HUES48 (cell line): ENCODE measurements around the gene MCM3AP.

Experiments
- H3K27ac ChIP-seq: one replicate; pipeline ENCODE4 v1.7.0; 2013; ENCODE audit warnings: low read depth, low read length, inconsistent platforms
- H3K27me3 ChIP-seq: 2 replicates; pipeline ENCODE4 v1.6.1; 2013; ENCODE audit warnings: mild to moderate bottlenecking, low read length; ENCODE audit not compliant: control insufficient read depth, insufficient read depth
- H3K36me3 ChIP-seq: 2 replicates; pipeline ENCODE4 v1.6.1; 2013; ENCODE audit warnings: low read length; ENCODE audit not compliant: control insufficient read depth, insufficient read depth
- H3K4me1 ChIP-seq: 2 replicates; pipeline ENCODE4 v1.6.1; 2013; ENCODE audit warnings: mild to moderate bottlenecking, low read length; ENCODE audit not compliant: control insufficient read depth, insufficient read depth
- H3K4me3 ChIP-seq: 2 replicates; pipeline ENCODE4 v1.5.1; 2013; ENCODE audit warnings: mild to moderate bottlenecking, low read depth, low read length
- H3K9ac ChIP-seq: 2 replicates; pipeline ENCODE4 v1.6.1; 2013; ENCODE audit warnings: mild to moderate bottlenecking, low read depth, low read length, moderate library complexity
- H3K9me3 ChIP-seq: 2 replicates; pipeline ENCODE4 v1.6.1; 2013; ENCODE audit warnings: low read length; ENCODE audit not compliant: control insufficient read depth, insufficient read depth

MCM3AP gene

GRCh38 chr21:46196733-46197132, 88.7 kb downstream of the MCM3AP start:
- Histone ChIP-seq H3K9me3 (no peaks in the 10 kb centered on the region), H3K9ac (no peak overlapping the region), H3K27ac (no peak overlapping the region), H3K36me3 (peaks cover 87% of the 10 kb centered on the region), H3K4me3 (no peak overlapping the region), H3K4me1 (no peaks in the 10 kb centered on the region), H3K27me3 (no peaks in the 10 kb centered on the region)

- H3K27me3 ChIP-seq: no peaks in the 10 kb centered on the region
- H3K4me3 ChIP-seq: no peak overlapping the region
- peaks cover 90% of the 10 kb centered on the region for H3K36me3 ChIP-seq
- no peak overlapping the region for H3K9ac ChIP-seq
- no peak overlapping the region for H3K27ac ChIP-seq
- H3K4me1 ChIP-seq: no peaks in the 10 kb centered on the region
- H3K9me3 ChIP-seq: no peaks in the 10 kb centered on the region
Observed at GRCh38 chr21:46195595-46196195, 89.7 kb downstream of the MCM3AP start.

GRCh38 chr21:46194374-46195334, 90.8 kb downstream of the MCM3AP start:
- peaks cover 88% of the 10 kb centered on the region for H3K36me3 ChIP-seq
- H3K9me3 ChIP-seq: no peaks in the 10 kb centered on the region
- no peaks in the 10 kb centered on the region for H3K4me1 ChIP-seq
- H3K27me3 ChIP-seq: no peaks in the 10 kb centered on the region
- H3K27ac ChIP-seq: no peak overlapping the region
- H3K4me3 ChIP-seq: no peak overlapping the region
- H3K9ac ChIP-seq: no peak overlapping the region

- no peaks in the 10 kb centered on the region for H3K9me3 ChIP-seq
- no peaks in the 10 kb centered on the region for H3K27me3 ChIP-seq
- H3K36me3 ChIP-seq: peaks cover 81% of the 10 kb centered on the region
- no peak overlapping the region for H3K9ac ChIP-seq
- H3K4me3 ChIP-seq: no peak overlapping the region
- H3K27ac ChIP-seq: no peak overlapping the region
- H3K4me1 ChIP-seq: peaks cover under 1% of the 10 kb centered on the region; the same call in 1 of the 2 replicates
Observed at GRCh38 chr21:46193829-46194373, 91.5 kb downstream of the MCM3AP start.

- Histone ChIP-seq H3K4me1 (peaks cover 6% of the 10 kb centered on the region), H3K27me3 (no peaks in the 10 kb centered on the region), H3K9ac (no peak overlapping the region), H3K9me3 (no peaks in the 10 kb centered on the region), H3K36me3 (peaks cover 68% of the 10 kb centered on the region), H3K27ac (no peak overlapping the region), H3K4me3 (no peak overlapping the region)
Observed at GRCh38 chr21:46191686-46192575, 93.5 kb downstream of the MCM3AP start.

GRCh38 chr21:46191257-46191685, 94.1 kb downstream of the MCM3AP start:
- Histone ChIP-seq H3K27ac (no peak overlapping the region), H3K9me3 (no peaks in the 10 kb centered on the region), H3K27me3 (no peaks in the 10 kb centered on the region), H3K36me3 (peaks cover 62% of the 10 kb centered on the region), H3K9ac (no peak overlapping the region), H3K4me3 (no peak overlapping the region), H3K4me1 (peaks cover 6% of the 10 kb centered on the region)

GRCh38 chr21:46190491-46191131, 94.8 kb downstream of the MCM3AP start:
- Histone ChIP-seq H3K4me1 (peaks cover 6% of the 10 kb centered on the region), H3K9me3 (no peaks in the 10 kb centered on the region), H3K27me3 (no peaks in the 10 kb centered on the region), H3K36me3 (peaks cover 55% of the 10 kb centered on the region), H3K27ac (no peak overlapping the region), H3K9ac (no peak overlapping the region), H3K4me3 (no peak overlapping the region)

GRCh38 chr21:46189959-46190490, 95.4 kb downstream of the MCM3AP start:
- Histone ChIP-seq H3K9ac (no peak overlapping the region), H3K36me3 (peaks cover 49% of the 10 kb centered on the region), H3K27ac (no peak overlapping the region), H3K4me1 (peaks cover 6% of the 10 kb centered on the region), H3K27me3 (no peaks in the 10 kb centered on the region), H3K4me3 (no peak overlapping the region), H3K9me3 (no peaks in the 10 kb centered on the region)

- no peak overlapping the region for H3K4me3 ChIP-seq
- no peaks in the 10 kb centered on the region for H3K9me3 ChIP-seq
- H3K27me3 ChIP-seq: no peaks in the 10 kb centered on the region
- H3K4me1 ChIP-seq: peaks cover 6% of the 10 kb centered on the region
- peaks cover 43% of the 10 kb centered on the region for H3K36me3 ChIP-seq
- H3K27ac ChIP-seq: peak overlapping the region; percentile 89
- no peak overlapping the region for H3K9ac ChIP-seq
Observed at GRCh38 chr21:46189213-46189958, 96.0 kb downstream of the MCM3AP start.
